GM19467 (cell line): ENCODE data around the gene FRMD4A.
"Not testable (repeated sequence)": the region's sequence is repeated elsewhere in the genome, so short reads cannot be mapped to it uniquely, and the experiment has no call there.

Source experiments
- ATAC-seq: cut with Tn5 transposase; IDR thresholded peaks from one replicate; pipeline ENCODE4 v1.9.1; 2021; ENCODE audit warnings: mild to moderate bottlenecking, moderate library complexity; ENCODE audit not compliant: unreplicated experiment

Gene FRMD4A

DNA sequence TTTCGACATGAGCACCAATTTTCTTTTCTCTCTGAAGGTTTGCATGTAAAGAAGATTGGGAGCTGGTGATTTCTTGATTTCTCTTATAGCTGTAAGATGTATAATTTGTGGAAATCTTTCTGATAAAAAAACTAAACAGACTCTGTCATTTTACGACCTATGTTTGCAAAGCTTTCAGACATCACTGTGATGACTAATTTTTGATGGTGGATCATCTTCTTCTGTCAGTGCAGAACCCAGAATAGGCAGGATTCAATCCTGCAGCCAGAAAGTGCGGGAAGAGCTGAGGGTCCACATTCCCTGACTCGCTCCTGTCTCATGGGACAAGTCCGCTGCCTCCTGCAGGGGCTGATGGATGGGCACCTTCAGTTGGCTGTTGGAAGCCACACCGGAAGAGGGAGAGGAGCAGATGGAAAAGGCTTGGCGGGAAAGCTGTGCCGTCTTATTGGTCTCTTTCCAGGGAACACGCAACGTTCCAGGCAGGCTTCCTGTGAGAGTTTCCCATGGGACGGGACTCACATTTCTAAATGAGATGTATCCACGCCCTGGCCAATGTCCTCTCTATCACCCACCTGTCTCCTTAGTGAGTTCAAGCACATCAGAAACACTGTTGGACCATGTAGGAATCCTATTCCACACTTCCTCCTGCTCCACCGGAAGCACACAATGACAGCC lies 557.1 kb downstream of the FRMD4A start:
- no peak for ATAC-seq

DNA sequence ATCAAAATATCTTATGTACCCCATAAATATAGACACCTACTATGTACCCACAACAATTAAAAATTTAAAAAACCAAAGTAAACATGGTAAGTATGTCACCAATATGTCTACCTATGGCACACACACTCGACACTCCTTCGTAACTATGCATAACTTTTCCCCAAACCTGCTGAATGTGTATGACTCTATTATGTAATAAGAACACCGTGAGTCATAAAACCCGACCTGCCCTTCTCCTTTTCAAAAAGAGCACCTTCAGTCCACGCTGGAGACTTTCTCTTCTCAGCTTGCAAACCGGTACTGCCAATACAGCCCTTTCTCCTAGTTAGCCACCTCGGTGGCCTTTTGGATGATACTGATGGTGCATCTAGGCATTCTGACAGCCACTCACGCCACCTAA lies 557.7 kb downstream of the FRMD4A start:
- no peak for ATAC-seq

DNA sequence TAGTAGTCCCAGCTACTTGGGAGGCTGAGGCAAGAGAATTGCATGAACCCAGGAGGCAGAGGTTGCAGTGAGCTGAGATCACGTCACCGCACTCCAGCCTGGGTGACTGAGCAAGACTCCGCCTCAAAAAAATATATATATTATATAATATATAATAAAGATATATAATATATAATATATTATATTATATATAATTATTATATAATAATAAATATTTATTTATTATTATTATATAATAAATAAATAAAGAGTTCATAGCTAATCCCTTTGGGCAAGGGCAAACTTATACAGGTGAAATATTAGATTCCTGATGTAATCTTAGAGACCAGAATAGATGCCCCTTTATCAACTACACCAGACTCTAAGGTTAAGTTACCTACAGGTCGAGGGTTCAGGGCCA lies 558.7 kb downstream of the FRMD4A start:
- ATAC-seq, result no peak

DNA sequence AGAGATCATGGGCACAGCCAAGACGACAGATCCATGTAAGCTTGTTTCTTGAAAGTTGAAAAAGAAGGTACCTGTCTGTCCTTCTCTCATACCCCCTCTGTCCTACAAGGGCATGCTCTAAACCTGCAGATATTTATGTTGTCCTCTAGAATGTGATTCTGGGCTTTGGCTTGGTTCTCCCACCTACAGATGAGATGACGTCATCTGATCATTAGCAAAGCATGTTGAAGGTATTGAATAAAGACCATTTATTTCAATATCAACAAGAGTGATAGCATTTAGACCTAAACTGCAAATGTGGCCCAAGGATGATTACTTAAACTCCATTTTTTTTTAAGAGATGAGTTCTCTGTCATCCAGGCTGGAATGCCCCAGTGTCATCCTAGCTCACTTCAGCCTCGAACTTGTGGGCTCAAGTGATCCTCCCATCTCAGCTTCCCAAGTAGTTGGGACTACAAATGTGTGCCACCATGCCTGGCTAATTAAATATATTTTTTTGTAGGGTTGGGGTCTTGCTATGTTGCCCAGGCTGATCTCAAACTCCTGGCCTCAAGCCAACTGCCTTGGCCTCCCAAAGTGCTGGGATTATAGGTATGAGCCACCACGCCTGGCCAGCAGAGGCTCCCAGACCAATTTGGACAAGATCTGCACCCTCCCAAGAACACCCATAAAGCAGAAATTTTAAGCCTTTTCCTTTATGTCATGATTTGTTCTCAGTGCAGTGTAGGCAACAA lies 559.8 kb downstream of the FRMD4A start:
- no peak for ATAC-seq

DNA sequence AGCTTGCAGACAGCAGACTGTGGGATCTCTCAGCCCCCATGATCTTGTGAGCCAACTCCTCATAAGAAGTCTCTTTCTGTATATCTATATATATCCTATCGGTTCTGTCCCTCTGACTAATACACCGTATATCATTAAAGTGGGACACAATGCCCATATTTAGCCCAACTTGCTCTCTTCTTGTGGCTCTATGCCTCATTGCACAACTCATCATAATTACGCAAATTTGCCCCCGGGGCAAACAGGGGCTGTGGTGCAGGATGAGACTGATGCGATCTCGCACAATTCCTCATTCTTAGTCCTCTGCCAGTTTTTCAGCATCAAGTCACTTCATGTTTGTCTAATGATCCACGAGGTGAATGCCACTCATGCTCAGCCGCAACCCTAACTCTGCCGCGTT lies 560.8 kb downstream of the FRMD4A start:
- no peak for ATAC-seq

DNA sequence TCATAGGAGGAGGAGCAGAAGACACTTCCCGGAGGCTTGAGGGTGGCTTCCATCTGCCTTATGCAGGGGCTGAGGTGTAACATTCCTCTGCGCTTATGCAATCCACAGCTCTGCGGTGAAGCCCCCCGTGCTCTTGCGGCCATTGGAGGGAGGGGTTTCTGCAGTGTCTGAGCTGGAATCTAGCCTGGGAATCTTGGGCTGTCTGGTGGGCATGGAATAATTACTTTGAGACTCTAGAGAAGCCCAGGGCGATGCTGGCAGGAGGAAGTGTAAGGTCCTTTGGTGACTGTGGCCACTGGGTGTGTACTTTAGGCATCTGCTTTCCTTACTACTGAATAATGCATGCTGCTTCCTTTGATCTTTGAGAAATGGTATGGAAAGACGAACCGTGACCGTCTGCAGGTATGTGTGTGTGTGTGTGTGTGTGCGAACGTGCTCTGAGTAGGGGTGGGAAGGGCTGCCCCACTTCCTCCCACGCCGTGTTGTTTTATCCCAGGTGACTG lies 563.0 kb downstream of the FRMD4A start:
- ATAC-seq, result no peak

DNA sequence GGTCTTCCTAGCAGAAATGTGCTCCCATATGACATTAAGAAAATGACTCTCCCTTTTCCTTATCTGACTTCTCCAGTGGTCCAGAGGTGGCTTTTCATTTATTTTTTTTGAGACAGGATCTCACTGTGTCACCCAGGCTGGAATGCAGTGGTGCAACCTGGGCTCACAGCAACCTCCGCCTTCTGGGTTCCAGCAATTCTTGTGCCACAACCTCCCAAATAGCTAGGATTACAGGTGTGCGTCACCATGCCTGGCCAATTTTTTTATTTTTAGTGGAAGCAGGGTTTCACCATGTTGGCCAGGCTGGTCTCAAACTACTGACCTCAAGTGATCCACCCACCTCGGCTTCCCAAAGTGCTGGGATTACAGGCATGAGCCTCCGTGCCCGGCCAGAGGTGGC lies 563.6 kb downstream of the FRMD4A start:
- not testable (repeated sequence) for ATAC-seq

DNA sequence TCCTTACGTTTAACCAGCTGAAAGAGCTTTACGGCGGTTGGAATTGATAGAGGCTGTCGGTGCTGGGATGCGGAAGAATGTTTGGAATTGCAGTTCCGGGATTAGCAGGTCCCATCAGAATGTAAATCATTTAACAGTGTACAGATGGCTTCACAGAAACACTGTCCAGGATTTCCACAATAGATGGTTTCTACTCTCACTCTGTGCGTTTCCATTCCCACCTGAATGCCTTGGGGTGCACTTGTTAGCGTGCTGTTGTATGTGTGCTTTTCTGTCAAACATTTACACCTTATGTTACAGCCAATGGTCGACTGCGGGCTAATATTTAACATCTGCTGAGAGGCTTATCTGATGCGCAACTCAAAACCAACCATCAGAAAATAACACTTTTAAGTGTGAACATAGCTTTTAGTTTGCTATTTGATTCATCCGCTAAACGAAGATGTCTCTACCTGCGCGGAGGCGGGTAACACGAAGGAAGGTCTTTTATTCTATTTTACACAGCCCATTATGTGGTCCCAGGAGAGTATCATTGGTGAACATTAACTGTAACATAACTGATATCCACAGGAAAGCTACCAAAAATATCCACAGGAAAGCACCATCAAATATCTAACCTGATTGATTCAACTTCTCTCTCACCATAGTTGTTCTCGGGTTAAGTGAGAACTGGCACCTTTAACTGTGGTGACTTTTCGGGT lies 564.9 kb downstream of the FRMD4A start:
- ATAC-seq, result peak; percentile 66

DNA sequence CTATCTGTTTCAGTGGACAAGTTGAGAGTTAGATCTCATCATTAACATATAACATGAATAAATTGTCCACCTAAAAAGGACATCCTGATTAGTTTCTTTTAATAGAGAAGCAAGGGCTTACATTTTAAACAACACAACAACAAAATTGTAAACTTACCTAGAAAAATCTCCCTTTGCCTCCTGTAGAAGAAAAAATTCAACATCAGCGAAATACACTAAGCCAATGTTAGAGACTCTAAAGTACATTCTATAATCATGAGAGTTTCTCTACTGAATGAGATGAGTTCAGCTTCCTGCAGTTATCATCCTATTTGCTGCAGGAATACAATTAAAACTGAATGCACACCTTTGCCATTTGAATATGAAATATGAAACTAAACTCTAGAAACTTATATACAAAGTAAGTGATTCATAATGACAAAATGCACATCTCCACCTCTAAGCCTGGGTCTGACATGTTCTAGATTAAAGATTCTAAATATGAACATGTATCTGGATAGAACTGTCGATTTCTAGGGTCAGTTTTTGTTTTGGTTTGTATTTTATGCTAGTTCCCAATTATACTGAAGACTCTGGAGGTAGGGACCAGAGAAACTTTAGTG lies 569.1 kb downstream of the FRMD4A start:
- ATAC-seq, result no peak

DNA sequence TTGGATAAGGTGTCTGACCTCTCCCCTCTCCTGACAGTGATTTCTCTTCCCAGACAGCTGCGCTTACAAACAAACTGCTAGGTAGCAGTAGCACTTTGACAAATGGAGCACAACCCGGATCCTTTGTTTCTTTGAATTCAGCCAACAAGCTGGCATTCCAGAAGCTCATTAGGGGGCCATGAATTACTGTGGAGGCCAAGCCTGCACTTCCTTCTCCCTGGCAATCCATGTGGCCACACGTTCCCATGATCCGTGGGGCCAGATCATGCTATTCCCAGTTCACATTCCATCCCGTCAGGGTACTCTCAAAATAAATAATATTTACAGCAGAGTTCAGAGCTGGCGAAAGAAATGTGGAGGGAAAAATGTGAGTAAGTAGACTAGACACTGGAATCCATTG lies 571.6 kb downstream of the FRMD4A start:
- ATAC-seq, result no peak

DNA sequence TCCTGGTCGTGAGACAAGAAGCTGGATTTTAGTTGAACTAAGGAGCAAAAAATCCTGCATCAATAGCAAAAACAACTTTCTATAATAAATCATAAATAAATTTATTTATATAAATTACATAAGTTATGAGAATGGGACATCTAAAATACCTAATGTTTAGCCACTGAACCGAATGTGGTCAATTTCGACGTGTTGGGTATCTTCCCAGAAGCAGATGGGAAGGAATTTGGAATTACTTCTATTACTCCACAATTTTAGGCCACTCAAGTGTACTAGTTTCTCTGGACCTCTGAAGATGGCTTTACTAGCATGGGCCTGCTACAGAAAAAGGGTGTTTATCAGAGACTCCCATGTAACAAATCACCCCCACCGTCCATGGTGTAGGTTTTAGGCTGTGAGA lies 572.0 kb downstream of the FRMD4A start:
- no peak for ATAC-seq

DNA sequence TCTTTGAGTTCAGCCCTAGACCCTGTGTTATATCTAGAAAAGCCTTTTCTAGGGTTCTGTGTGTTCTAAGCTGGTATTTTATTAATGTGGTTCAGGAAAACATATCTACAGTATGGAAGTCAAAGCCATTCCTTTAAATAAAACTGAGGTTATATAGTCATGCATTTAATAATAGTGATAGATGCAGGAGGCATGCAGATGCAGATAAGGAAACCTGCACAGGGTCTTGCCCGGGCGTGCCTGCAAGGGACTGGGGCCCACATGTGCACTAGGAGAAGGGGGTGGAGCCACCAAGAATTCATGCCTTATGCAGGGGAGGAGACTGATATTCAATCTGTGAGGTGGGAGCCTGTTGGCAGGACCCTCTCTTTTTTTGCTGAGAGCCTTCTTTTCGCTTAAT lies 572.4 kb downstream of the FRMD4A start:
- no peak for ATAC-seq

DNA sequence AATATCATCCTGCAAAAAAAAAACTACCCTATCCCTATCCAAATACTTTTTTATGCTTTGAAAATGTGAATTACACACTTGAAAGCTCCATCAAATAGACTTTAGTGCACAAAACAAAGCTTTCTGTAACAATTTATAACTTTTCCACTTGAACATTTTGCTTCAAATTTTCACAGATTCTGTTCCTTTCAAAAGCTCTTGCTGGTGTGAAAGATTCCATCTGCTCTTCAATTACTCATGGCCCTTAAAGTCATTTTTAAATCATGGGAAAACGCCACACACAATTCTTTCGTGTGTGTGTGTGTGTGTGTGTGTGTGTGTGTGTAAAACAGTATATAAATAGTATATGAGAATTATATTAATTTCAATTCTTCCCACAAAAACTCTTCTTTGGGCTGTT lies 576.4 kb downstream of the FRMD4A start:
- ATAC-seq, result no peak

DNA sequence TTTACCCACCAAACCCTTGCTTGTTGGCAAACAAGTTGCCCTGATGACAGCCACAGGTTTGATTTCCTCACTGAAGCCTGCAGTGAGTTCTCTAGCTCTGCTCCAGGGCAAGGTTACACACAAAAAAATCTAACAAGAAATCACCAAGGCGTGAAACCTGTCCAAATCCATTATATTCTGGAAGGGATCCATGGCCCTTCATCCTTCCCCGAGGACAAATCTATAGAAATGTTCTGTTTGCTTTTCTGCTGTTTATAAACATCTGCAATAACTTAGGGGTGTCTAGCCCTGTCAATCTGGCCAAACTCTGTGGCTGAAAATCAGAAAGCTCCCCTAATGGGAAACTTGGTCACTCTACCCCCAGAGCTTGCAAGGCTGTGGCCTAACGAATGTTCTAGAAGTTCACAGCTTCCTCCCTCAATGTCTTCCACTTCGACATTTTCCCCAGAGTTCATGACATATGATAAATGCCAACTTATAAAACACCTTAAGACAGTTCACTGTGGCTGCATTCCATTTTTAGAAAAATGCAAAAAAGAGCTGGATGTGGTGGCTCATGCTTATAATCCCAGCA lies 579.4 kb downstream of the FRMD4A start:
- ATAC-seq, result no peak

DNA sequence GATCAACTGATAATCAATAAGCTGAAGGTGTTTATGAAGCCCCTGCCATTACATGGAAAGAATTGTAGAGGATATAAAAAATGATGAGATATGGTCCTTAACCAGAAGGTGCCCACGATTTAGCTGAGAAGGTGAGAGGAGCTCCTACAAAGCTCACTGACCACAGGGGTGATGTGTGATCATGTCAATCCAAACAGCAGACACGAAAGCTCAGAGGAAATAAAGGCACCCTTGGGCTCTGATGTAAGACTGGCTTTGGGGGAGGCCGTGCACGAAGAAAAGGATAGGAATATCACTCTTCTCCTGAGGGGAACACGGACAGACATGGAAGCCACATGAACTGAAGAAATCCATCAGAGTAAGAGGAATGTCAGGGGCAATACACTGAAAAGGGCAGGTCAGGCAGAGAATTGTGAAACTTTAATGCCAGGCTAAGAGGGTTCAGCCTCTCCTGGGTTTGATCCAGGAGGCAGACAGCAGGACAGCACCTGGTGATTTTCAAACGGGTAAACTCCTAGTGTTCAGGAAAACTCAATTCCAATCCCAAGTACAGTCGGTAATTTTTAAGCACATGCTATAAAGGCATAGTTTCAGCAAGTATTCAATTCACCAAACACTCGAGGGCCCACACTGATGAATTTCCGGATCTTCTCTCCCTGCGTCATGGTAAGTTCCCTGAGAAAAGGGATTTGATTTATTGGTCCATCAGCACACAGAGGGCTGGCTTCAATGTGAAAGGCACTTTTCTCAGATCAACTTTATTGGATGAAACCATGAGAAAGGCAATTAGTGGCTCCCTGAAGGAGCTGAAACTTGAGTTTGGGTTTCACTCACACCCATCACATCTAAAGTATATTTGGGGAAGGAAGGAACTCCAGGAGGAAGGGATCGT lies 580.2 kb downstream of the FRMD4A start:
- ATAC-seq, result no peak

DNA sequence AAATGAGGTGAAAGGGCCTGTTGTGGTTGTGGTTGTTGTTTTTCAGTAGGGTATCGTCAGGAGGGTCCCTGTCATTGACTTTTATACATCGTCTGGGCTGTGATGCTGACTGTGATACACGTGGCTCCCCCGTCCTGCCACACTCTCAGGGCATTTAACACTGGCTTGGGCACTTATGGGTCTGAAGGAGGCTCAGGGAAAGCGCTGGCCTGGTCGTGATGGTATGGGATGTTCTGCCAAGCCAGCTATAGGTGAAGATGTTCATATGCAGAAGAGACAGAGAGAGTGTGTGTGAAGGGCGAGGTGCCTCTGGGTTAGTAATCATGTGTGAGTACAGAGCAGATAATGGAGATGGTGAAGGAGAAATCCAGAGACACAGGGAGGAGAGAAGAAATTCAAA lies 585.5 kb downstream of the FRMD4A start:
- ATAC-seq, result no peak

DNA sequence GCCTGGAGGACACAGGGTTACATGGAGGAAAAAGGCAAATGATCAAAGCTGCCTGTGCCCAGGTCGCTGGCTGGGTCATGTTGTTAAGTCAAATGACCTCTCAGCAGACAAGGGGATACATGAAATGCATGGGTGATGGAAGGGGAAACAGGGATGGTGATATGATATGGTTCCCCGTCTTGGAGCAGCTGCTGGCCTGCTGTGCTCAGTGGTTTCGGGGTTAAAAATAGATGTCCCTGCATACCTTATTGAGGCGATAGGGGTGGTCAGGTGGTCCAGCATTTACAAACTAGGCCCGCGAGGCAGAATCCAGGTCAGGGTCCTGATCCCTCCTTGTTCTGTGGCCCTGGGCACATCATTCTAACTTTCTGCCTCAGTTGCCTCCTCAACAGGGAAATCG lies 586.8 kb downstream of the FRMD4A start:
- no peak for ATAC-seq

DNA sequence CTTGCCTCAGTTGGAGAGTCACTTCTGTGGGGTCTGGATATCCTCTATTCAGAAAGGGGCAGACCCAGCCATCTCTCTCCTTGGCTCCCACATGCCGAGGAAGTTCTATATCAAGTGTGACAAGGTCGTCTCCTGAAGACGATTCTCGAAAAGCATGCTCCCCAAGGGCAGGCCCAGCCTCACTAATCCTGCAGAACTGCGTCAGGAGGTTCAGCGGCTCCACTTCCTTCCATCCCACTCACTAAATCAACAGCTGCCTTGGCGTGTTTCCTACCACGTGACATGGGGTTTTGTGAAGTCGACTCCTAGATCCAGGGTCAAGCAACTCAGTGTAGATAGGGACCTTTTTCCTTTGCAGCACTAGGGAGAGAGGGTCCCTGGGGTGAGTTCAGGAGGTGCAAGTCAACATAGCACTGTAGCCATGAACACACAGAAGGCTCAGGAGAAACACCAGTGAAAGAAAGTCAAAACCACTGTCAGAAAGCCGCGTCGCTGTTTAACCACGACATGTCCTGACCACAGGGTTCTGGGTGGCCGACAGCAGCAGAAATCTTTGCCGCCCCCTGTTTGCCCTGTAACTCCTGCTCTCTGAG lies 587.5 kb downstream of the FRMD4A start:
- no peak for ATAC-seq

DNA sequence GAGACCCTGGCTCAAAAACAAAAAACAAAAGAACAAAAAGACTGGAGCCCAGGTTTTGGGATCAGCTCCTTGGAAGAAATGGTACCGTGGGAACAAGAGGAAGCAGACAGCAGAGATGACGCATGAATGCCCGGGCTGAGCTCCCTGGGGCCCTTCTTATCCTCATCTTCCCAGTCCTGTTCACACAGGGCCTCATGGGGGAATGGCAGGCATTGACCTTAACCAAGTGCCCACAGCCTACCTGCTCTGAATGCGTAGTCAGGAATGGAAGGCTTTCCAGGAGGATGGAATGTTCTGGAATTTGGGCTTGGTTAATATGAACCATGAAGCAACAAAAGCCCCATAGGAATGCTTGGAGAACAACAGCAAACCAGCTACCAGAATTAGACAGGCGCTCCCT lies 589.3 kb downstream of the FRMD4A start:
- ATAC-seq, result no peak

DNA sequence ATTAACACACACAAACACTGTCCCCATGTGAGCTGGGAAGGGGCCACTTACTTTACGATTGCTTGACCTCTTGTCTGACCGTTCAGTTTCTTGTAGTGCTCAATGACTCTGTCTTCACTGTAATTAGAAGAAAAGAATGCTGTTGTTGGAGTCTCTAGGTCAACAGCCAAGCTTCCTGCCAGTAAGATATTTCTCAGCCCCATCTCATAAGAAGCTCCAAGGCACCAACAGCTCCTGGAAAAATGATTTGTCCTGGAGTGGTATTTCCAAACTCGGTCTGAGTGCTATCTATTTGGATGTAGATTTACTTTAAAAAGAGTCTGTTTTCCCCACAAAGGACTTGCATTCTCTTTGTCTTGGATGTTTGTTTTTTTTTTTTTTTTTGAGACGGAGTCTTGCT lies 590.3 kb downstream of the FRMD4A start:
- no peak for ATAC-seq
